ENCODE measurements around the gene DCUN1D2. TPM values are rescaled to one million over a fixed set of nuclear protein-coding genes. Genes with fewer than 3 reads are reported as not detected.
A peak's percentile ranks its signal among the peaks of the same experiment; 100 is the strongest.
"Not testable (repeated sequence)": the region's sequence is repeated elsewhere in the genome, so short reads cannot be mapped to it uniquely, and the experiment has no call there.

The DCUN1D2 gene
- polyA plus RNA-seq, 3 donors = 3.1 to 16.7 (median 6.1) TPM

DNA sequence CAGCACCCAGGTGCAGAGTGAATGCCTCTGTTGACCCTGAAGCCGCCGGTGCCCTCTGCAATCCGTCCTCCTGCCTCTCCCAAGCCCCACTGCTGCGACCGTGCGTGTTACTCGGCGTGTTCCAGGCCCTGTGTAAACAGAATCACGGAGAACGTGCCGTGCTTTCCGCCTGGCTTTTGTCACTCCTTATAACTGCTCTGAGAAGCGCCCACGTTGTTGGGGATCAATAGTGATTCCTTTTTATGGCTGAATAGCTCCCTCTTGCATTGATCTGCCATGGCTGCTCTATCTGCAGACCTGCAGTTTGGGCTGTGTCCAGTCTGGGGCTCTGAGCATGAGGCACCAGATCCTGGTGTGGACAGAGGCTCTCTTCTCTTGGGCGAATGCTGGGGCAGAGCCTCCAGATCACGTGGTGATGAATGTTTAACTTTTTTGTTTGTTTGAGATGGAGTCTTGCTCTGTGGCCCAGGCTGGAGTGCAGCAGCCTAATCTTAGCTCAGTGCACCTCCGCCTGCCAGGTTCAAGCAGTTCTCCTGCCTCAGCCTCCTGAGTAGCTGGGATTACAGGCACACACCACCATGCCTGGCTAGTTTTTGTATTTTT lies 53.0 kb downstream of the DCUN1D2 start:
- Mint-ChIP-seq H3K4me3 (no peak overlapping the region), H3K27ac (peak overlapping the region in 6 of 7 donors; percentile 13 to 83 (median 44))

DNA sequence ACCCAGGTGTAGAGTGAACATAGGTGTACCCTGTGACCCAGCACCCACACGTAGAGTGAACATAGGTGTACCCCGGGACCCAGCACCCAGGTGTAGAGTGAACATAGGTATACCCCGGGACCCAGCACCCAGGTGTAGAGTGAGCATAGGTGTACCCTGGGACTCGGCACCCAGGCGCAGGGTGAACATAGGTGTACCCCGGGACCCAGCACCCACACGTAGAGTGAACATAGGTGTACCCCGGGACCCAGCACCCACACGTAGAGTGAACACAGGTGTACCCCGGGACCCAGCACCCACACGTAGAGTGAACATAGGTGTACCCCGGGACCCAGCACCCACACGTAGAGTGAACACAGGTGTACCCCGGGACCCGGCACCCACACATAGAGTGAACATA lies 53.6 kb downstream of the DCUN1D2 start:
- H3K9me3 ChIP-seq (replicated peaks in 1 of 2; ENCODE audit: control insufficient read depth in 1 of 2, insufficient read depth in 1 of 2, low read length in 2 of 2); H3K27me3 Mint-ChIP-seq (ENCODE audit: low read depth in 3 of 3); H3K79me2 ChIP-seq (ENCODE audit: insufficient read depth, low read length); H3K4me1 ChIP-seq (ENCODE audit: control insufficient read depth in 1 of 2, insufficient read depth in 2 of 2, low read length in 2 of 2); H3K9ac ChIP-seq (ENCODE audit: insufficient read depth, low read length, poor library complexity, severe bottlenecking); H3K27ac Mint-ChIP-seq; DNase-seq; H4K20me1 ChIP-seq (ENCODE audit: insufficient read depth, low read length); H3K4me2 ChIP-seq (replicated peaks; ENCODE audit: extremely low read depth, low read length, poor library complexity, severe bottlenecking); H3K27ac ChIP-seq (ENCODE audit: low read depth in 1 of 2, low read length in 2 of 2); H3K4me1 Mint-ChIP-seq; H2AFZ ChIP-seq (ENCODE audit: insufficient read depth, low read depth, low read length, poor library complexity, severe bottlenecking); intact Hi-C loops (cut with micrococcal nuclease); H3K27me3 ChIP-seq (ENCODE audit: control insufficient read depth in 2 of 2, insufficient read depth in 2 of 2, low read length in 2 of 2); H3K36me3 Mint-ChIP-seq; H3K4me3 Mint-ChIP-seq; H3K36me3 ChIP-seq (replicated peaks in 1 of 2; ENCODE audit: control insufficient read depth in 1 of 2, insufficient read depth in 2 of 2, low read length in 2 of 2); H3K4me3 ChIP-seq (replicated peaks in 1 of 3; ENCODE audit: low read depth in 2 of 3, low read length in 3 of 3): not testable (repeated sequence)
- WGBS (ENCODE audit: insufficient coverage) = 100% methylated on average over 2 of the region's 15 CpGs
- H3K9me3 Mint-ChIP-seq = peaks cover 0 to 12% (median 6%) of the 10 kb centered on the region in 7 donors

More for the DNA sequence above, 53.0 kb downstream of the DCUN1D2 start:
- TF ChIP-seq, protein P1, sequence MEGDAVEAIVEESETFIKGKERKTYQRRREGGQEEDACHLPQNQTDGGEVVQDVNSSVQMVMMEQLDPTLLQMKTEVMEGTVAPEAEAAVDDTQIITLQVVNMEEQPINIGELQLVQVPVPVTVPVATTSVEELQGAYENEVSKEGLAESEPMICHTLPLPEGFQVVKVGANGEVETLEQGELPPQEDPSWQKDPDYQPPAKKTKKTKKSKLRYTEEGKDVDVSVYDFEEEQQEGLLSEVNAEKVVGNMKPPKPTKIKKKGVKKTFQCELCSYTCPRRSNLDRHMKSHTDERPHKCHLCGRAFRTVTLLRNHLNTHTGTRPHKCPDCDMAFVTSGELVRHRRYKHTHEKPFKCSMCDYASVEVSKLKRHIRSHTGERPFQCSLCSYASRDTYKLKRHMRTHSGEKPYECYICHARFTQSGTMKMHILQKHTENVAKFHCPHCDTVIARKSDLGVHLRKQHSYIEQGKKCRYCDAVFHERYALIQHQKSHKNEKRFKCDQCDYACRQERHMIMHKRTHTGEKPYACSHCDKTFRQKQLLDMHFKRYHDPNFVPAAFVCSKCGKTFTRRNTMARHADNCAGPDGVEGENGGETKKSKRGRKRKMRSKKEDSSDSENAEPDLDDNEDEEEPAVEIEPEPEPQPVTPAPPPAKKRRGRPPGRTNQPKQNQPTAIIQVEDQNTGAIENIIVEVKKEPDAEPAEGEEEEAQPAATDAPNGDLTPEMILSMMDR (IDR thresholded peaks at IDR 0.05) = no peak
- H3K36me3 Mint-ChIP-seq = peaks cover under 1 to 1% of the 10 kb centered on the region in 2 donors
- H3K9me3 Mint-ChIP-seq = peaks cover 2 to 16% (median 10%) of the 10 kb centered on the region in 7 donors
- 97% methylated on average over 15 of the region's 17 CpGs for WGBS (ENCODE audit: insufficient coverage)
- H3K27me3 Mint-ChIP-seq (ENCODE audit: low read depth in 3 of 3) = peaks cover 0 to 3% (median 2%) of the 10 kb centered on the region in 3 donors
- Histone ChIP-seq H3K27ac (ENCODE audit: low read depth in 1 of 2, low read length in 2 of 2) (no peak overlapping the region), H3K4me2 (replicated peaks; ENCODE audit: extremely low read depth, low read length, poor library complexity, severe bottlenecking) (no peak overlapping the region), H4K20me1 (ENCODE audit: insufficient read depth, low read length) (no peaks in the 10 kb centered on the region), H2AFZ (ENCODE audit: insufficient read depth, low read depth, low read length, poor library complexity, severe bottlenecking) (no peak overlapping the region), H3K9me3 (replicated peaks in 1 of 2; ENCODE audit: control insufficient read depth in 1 of 2, insufficient read depth in 1 of 2, low read length in 2 of 2) (peaks cover 0 to 9% of the 10 kb centered on the region in 2 donors), H3K4me3 (replicated peaks in 1 of 3; ENCODE audit: low read depth in 2 of 3, low read length in 3 of 3) (no peak overlapping the region), H3K9ac (ENCODE audit: insufficient read depth, low read length, poor library complexity, severe bottlenecking) (no peak overlapping the region), H3K4me1 (ENCODE audit: control insufficient read depth in 1 of 2, insufficient read depth in 2 of 2, low read length in 2 of 2) (no peaks in the 10 kb centered on the region), H3K79me2 (ENCODE audit: insufficient read depth, low read length) (no peaks in the 10 kb centered on the region), H3K36me3 (replicated peaks in 1 of 2; ENCODE audit: control insufficient read depth in 1 of 2, insufficient read depth in 2 of 2, low read length in 2 of 2) (no peaks in the 10 kb centered on the region), H3K27me3 (ENCODE audit: control insufficient read depth in 2 of 2, insufficient read depth in 2 of 2, low read length in 2 of 2) (no peaks in the 10 kb centered on the region)
- no peaks in the 10 kb centered on the region for H3K4me1 Mint-ChIP-seq
- intact Hi-C loops (cut with micrococcal nuclease) = no loop called here
- DNase-seq = no peak

DNA sequence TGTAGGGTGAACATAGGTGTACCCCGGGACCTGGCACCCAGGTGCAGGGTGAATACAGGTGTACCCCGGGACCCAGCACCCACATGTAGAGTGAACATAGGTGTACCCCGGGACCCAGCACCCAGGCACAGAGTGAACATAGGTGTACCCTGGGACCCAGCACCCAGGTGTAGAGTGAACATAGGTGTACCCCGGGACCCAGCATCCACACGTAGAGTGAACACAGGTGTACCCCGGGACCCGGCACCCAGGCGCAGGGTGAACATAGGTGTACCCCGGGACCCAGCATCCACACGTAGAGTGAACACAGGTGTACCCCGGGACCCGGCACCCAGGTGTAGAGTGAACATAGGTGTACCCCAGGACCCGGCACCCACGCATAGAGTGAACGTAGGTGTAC lies 54.6 kb downstream of the DCUN1D2 start:
- H3K4me1 ChIP-seq (ENCODE audit: control insufficient read depth in 1 of 2, insufficient read depth in 2 of 2, low read length in 2 of 2); H3K79me2 ChIP-seq (ENCODE audit: insufficient read depth, low read length); H3K36me3 Mint-ChIP-seq; H4K20me1 ChIP-seq (ENCODE audit: insufficient read depth, low read length); H3K27ac Mint-ChIP-seq; DNase-seq; H3K27me3 Mint-ChIP-seq (ENCODE audit: low read depth in 3 of 3); H3K36me3 ChIP-seq (replicated peaks in 1 of 2; ENCODE audit: control insufficient read depth in 1 of 2, insufficient read depth in 2 of 2, low read length in 2 of 2); H3K27me3 ChIP-seq (ENCODE audit: control insufficient read depth in 2 of 2, insufficient read depth in 2 of 2, low read length in 2 of 2); H3K9me3 Mint-ChIP-seq; H3K4me3 Mint-ChIP-seq; H3K27ac ChIP-seq (ENCODE audit: low read depth in 1 of 2, low read length in 2 of 2); H3K9ac ChIP-seq (ENCODE audit: insufficient read depth, low read length, poor library complexity, severe bottlenecking); H3K4me2 ChIP-seq (replicated peaks; ENCODE audit: extremely low read depth, low read length, poor library complexity, severe bottlenecking); H3K4me3 ChIP-seq (replicated peaks in 1 of 3; ENCODE audit: low read depth in 2 of 3, low read length in 3 of 3); H3K4me1 Mint-ChIP-seq; intact Hi-C loops (cut with micrococcal nuclease); H3K9me3 ChIP-seq (replicated peaks in 1 of 2; ENCODE audit: control insufficient read depth in 1 of 2, insufficient read depth in 1 of 2, low read length in 2 of 2); H2AFZ ChIP-seq (ENCODE audit: insufficient read depth, low read depth, low read length, poor library complexity, severe bottlenecking): not testable (repeated sequence)
- 97% methylated on average over 9 of the region's 15 CpGs for WGBS (ENCODE audit: insufficient coverage)
